Loucy (cell line): ENCODE data around the gene BRPF3.

Experiments
- H2AFZ ChIP-seq: fragments of 200-600 bp; sonication (generic); 2 replicates; pipeline ENCODE4 v1.6.0; 2016; ENCODE audit warnings: antibody characterized with exemption, mild to moderate bottlenecking, low read length, moderate library complexity
- H3F3A ChIP-seq: fragments of 200-600 bp; 2 replicates; pipeline ENCODE4 v1.6.0; 2016; ENCODE audit warnings: antibody characterized with exemption, low read depth, mild to moderate bottlenecking
- H3K27me3 ChIP-seq: fragments of 200-600 bp; sonication (generic); 2 replicates; pipeline ENCODE4 v1.6.1; 2014; ENCODE audit warnings: low read length, mild to moderate bottlenecking; ENCODE audit not compliant: insufficient read depth, poor library complexity, severe bottlenecking
- H3K36me3 ChIP-seq: fragments of 200-600 bp; sonication (generic); 2 replicates; pipeline ENCODE4 v1.6.1; 2016; ENCODE audit warnings: low read length; ENCODE audit not compliant: insufficient read depth
- H3K4me1 ChIP-seq: fragments of 200-600 bp; sonication (generic); 2 replicates; pipeline ENCODE4 v1.5.1; 2014; ENCODE audit warnings: low read length, mild to moderate bottlenecking; ENCODE audit not compliant: insufficient read depth, poor library complexity, severe bottlenecking
- H3K4me2 ChIP-seq: fragments of 200-600 bp; sonication (generic); 2 replicates; pipeline ENCODE4 v1.6.0; 2014; ENCODE audit warnings: antibody characterized with exemption, low read length, low read depth, mild to moderate bottlenecking; ENCODE audit not compliant: poor library complexity, severe bottlenecking
- H3K4me3 ChIP-seq: fragments of 200-600 bp; sonication (generic); 2 replicates; pipeline ENCODE4 v1.5.1; 2014; ENCODE audit warnings: low read length, mild to moderate bottlenecking, mixed read lengths; ENCODE audit not compliant: poor library complexity, severe bottlenecking
- H3K79me2 ChIP-seq: fragments of 200-600 bp; sonication (generic); 2 replicates; pipeline ENCODE4 v1.6.1; 2014; ENCODE audit warnings: low read length; ENCODE audit not compliant: insufficient read depth
- H3K9ac ChIP-seq: fragments of 200-600 bp; sonication (generic); 2 replicates; pipeline ENCODE4 v1.6.0; 2014; ENCODE audit warnings: mild to moderate bottlenecking, low read depth, low read length, moderate library complexity; ENCODE audit not compliant: poor library complexity, severe bottlenecking
- H3K9me2 ChIP-seq: fragments of 200-600 bp; sonication (generic); replicated peaks from 2 replicates; pipeline ENCODE4 v1.6.1; 2016; ENCODE audit warnings: low read depth, low read length, mixed read lengths
- H3K9me3 ChIP-seq: fragments of 200-600 bp; sonication (generic); 2 replicates; pipeline ENCODE4 v1.6.1; 2014; ENCODE audit warnings: mild to moderate bottlenecking, antibody characterized with exemption, low read length, low read depth; ENCODE audit not compliant: insufficient read depth
- H4K20me1 ChIP-seq: fragments of 200-600 bp; sonication (generic); 2 replicates; pipeline ENCODE4 v1.6.0; 2014; ENCODE audit warnings: antibody characterized with exemption, low read length, mild to moderate bottlenecking; ENCODE audit not compliant: insufficient read depth, poor library complexity, severe bottlenecking
- CTCF ChIP-seq: fragments of 200-600 bp; sonication (generic); conservative IDR thresholded peaks from 2 replicates; pipeline ENCODE4 v1.5.1; 2014; ENCODE audit warnings: mild to moderate bottlenecking, antibody characterized with exemption, low read length
- EZH2phosphoT487 ChIP-seq: fragments of 200-600 bp; IDR thresholded peaks from 2 replicates; pipeline ENCODE4 v1.6.1; 2018; ENCODE audit warnings: antibody characterized with exemption, mild to moderate bottlenecking, moderate library complexity, borderline replicate concordance

Gene BRPF3

DNA sequence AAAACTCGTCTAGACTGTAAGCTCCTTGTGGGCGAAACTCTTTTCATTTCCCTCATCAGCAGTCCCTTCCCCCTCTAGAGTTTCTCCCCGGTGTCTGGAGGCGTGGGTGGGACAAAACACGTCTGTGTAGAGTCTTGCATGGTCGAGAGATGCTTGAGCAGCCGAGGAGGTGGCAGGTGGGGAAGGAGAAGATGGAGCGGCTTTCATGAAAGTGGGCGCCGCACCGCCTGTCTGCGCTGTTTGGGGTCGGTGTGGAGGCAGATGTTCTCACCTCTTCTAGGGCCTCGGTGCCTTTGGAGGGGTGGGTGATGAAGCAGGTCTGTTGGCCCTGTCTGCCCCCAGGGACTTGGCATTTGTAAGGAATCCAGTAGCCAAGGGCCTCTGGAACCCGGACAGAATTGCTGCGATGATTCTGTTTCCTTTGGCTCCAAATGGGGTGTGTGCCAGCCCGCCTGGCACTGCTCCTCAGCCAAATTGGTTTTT is 1.2 kb downstream of the BRPF3 start:
- peaks cover 56% of the 10 kb centered on the region for H3K79me2 ChIP-seq

GRCh38 chr6:36198986-36199385 is 2.4 kb downstream of the BRPF3 start:
- H3K36me3 ChIP-seq: peaks cover 11% of the 10 kb centered on the region; the same call in 1 of the 2 replicates
- peaks cover 63% of the 10 kb centered on the region for H3K79me2 ChIP-seq
- no peak overlapping the region for H3K9ac ChIP-seq
- H3K27me3 ChIP-seq: no peaks in the 10 kb centered on the region
- H4K20me1 ChIP-seq: peaks cover 24% of the 10 kb centered on the region
- no peak overlapping the region for H3K4me3 ChIP-seq
- H3K9me2 ChIP-seq: no peaks in the 10 kb centered on the region
- H2AFZ ChIP-seq: no peak overlapping the region
- H3K4me1 ChIP-seq: peaks cover 61% of the 10 kb centered on the region
- TF ChIP-seq CTCF (no peak), EZH2phosphoT487 (no peak)
- H3K4me2 ChIP-seq: no peak overlapping the region
- no peaks in the 10 kb centered on the region for H3K9me3 ChIP-seq
- H3F3A ChIP-seq: peaks cover 5% of the 10 kb centered on the region; the same call in 1 of the 2 replicates

More for the DNA sequence above, 1.2 kb downstream of the BRPF3 start:
- no peaks in the 10 kb centered on the region for H3K27me3 ChIP-seq
- TF ChIP-seq CTCF: no peak
- TF ChIP-seq EZH2phosphoT487: no peak
- H4K20me1 ChIP-seq: peaks cover 18% of the 10 kb centered on the region
- peak overlapping the region; percentile 79 for H3K4me3 ChIP-seq
- H3K4me2 ChIP-seq: peak overlapping the region; percentile 69
- peaks cover 49% of the 10 kb centered on the region for H3K4me1 ChIP-seq
- H3F3A ChIP-seq: no peaks in the 10 kb centered on the region
- no peaks in the 10 kb centered on the region for H3K9me2 ChIP-seq
- peaks cover 11% of the 10 kb centered on the region; the same call in 1 of the 2 replicates for H3K36me3 ChIP-seq
- H2AFZ ChIP-seq: no peak overlapping the region
- no peaks in the 10 kb centered on the region for H3K9me3 ChIP-seq
- peak overlapping the region; percentile 65 for H3K9ac ChIP-seq

- Histone ChIP-seq H3K4me1 (peaks cover 64% of the 10 kb centered on the region), H3K27me3 (no peaks in the 10 kb centered on the region), H3K9me3 (no peaks in the 10 kb centered on the region), H2AFZ (no peak overlapping the region), H3K4me2 (no peak overlapping the region), H3K79me2 (peaks cover 74% of the 10 kb centered on the region), H3K36me3 (peaks cover 11% of the 10 kb centered on the region; the same call in 1 of the 2 replicates), H3K9me2 (no peaks in the 10 kb centered on the region), H3F3A (peaks cover 5% of the 10 kb centered on the region; the same call in 1 of the 2 replicates), H4K20me1 (peaks cover 34% of the 10 kb centered on the region), H3K4me3 (no peak overlapping the region), H3K9ac (no peak overlapping the region)
- TF ChIP-seq EZH2phosphoT487: no peak
- no peak for TF ChIP-seq CTCF
Observed at GRCh38 chr6:36200154-36200891, 3.8 kb downstream of the BRPF3 start.
